H9 (cell line): ENCODE data around the gene GRID2. TPM values are rescaled to one million over a fixed set of nuclear protein-coding genes. Genes with fewer than 3 reads are reported as not detected.

ENCODE experiments used
- DNase-seq: peaks from one replicate; pipeline ENCODE4 v3.0.0-alpha.2; 2017
- H2AFZ ChIP-seq: one replicate; pipeline ENCODE4 v1.6.1; 2013; ENCODE audit warnings: mild to moderate bottlenecking, low read length, control low read depth, moderate library complexity
- H2AK5ac ChIP-seq: 2 replicates; pipeline ENCODE4 v1.6.1; 2013; ENCODE audit warnings: low read length, control low read depth, mixed read lengths; ENCODE audit not compliant: insufficient read length
- H2BK120ac ChIP-seq: one replicate; pipeline ENCODE4 v1.6.1; 2013; ENCODE audit warnings: low read depth, mild to moderate bottlenecking, low read length, control low read depth, inconsistent platforms; ENCODE audit not compliant: poor library complexity, severe bottlenecking
- H2BK12ac ChIP-seq: 2 replicates; pipeline ENCODE4 v1.6.1; 2013; ENCODE audit warnings: low read length, control low read depth, mixed read lengths, low read depth; ENCODE audit not compliant: insufficient read length
- H2BK15ac ChIP-seq: 2 replicates; pipeline ENCODE4 v1.6.1; 2013; ENCODE audit warnings: low read depth, low read length, control low read depth
- H2BK20ac ChIP-seq: one replicate; pipeline ENCODE4 v1.6.1; 2013; ENCODE audit warnings: low read depth, mild to moderate bottlenecking, low read length, control low read depth, inconsistent platforms; ENCODE audit not compliant: poor library complexity, severe bottlenecking
- H2BK5ac ChIP-seq: 2 replicates; pipeline ENCODE4 v1.6.1; 2013; ENCODE audit warnings: low read length, control low read depth, mixed read lengths; ENCODE audit not compliant: insufficient read length
- H3K14ac ChIP-seq: 2 replicates; pipeline ENCODE4 v1.6.1; 2013; ENCODE audit warnings: low read length, control low read depth; ENCODE audit not compliant: insufficient read depth
- H3K18ac ChIP-seq: 2 replicates; pipeline ENCODE4 v1.6.1; 2013; ENCODE audit warnings: low read depth, mild to moderate bottlenecking, mixed read lengths, low read length, control low read depth; ENCODE audit not compliant: insufficient read length
- H3K23ac ChIP-seq: 2 replicates; pipeline ENCODE4 v1.6.1; 2013; ENCODE audit warnings: low read length, control low read depth, mixed read lengths, low read depth; ENCODE audit not compliant: insufficient read length
- H3K23me2 ChIP-seq: 2 replicates; pipeline ENCODE4 v1.6.1; 2013; ENCODE audit warnings: low read depth, mild to moderate bottlenecking, mixed read lengths, low read length, control low read depth; ENCODE audit not compliant: insufficient read length, poor library complexity, severe bottlenecking
- H3K27ac ChIP-seq: 2 replicates; pipeline ENCODE4 v1.5.1; 2013; ENCODE audit warnings: low read length, control low read depth, mixed read lengths, low read depth; ENCODE audit not compliant: insufficient read length
- H3K27me3 ChIP-seq: 2 replicates; pipeline ENCODE4 v1.6.1; 2013; ENCODE audit warnings: low read length, control low read depth, inconsistent platforms; ENCODE audit not compliant: insufficient read depth
- H3K4ac ChIP-seq: 2 replicates; pipeline ENCODE4 v1.6.1; 2013; ENCODE audit warnings: low read depth, mild to moderate bottlenecking, control low read depth, inconsistent platforms, low read length, moderate library complexity
- H3K4me1 ChIP-seq: 2 replicates; pipeline ENCODE4 v1.6.1; 2013; ENCODE audit warnings: low read length, control low read depth, inconsistent platforms; ENCODE audit not compliant: insufficient read depth
- H3K4me2 ChIP-seq: 2 replicates; pipeline ENCODE4 v1.6.1; 2013; ENCODE audit warnings: low read length, control low read depth, mixed read lengths; ENCODE audit not compliant: insufficient read length, insufficient read depth
- H3K56ac ChIP-seq: 2 replicates; pipeline ENCODE4 v1.6.1; 2013; ENCODE audit warnings: low read depth, mild to moderate bottlenecking, mixed read lengths, low read length, control low read depth; ENCODE audit not compliant: insufficient read length
- H3K79me1 ChIP-seq: 2 replicates; pipeline ENCODE4 v1.6.1; 2013; ENCODE audit warnings: low read depth, mild to moderate bottlenecking, moderate library complexity, low read length, control low read depth, inconsistent platforms; ENCODE audit not compliant: insufficient read depth, poor library complexity, severe bottlenecking
- H3K79me2 ChIP-seq: 2 replicates; pipeline ENCODE4 v1.6.1; 2013; ENCODE audit warnings: low read length, control low read depth, inconsistent platforms; ENCODE audit not compliant: insufficient read depth
- H3K9ac ChIP-seq: 2 replicates; pipeline ENCODE4 v1.6.1; 2013; ENCODE audit warnings: low read length, control low read depth, mixed read lengths; ENCODE audit not compliant: insufficient read length; ENCODE audit errors: extremely low read depth
- H3K9me3 ChIP-seq: one replicate; pipeline ENCODE4 v1.6.1; 2013; ENCODE audit warnings: low read depth, low read length, inconsistent platforms; ENCODE audit not compliant: control insufficient read depth
- H3T11ph ChIP-seq: one replicate; pipeline ENCODE4 v1.6.1; 2013; ENCODE audit warnings: mild to moderate bottlenecking, low read length, control low read depth, inconsistent platforms
- H4K20me1 ChIP-seq: one replicate; pipeline ENCODE4 v1.6.1; 2013; ENCODE audit not compliant: control insufficient read depth, insufficient read length, insufficient read depth
- H4K5ac ChIP-seq: 2 replicates; pipeline ENCODE4 v1.6.1; 2013; ENCODE audit warnings: low read depth, mild to moderate bottlenecking, mixed read lengths, low read length, control low read depth; ENCODE audit not compliant: insufficient read length
- H4K8ac ChIP-seq: replicated peaks from 2 replicates; pipeline ENCODE4 v1.6.1; 2013; ENCODE audit warnings: low read length, control low read depth, mixed read lengths, low read depth; ENCODE audit not compliant: insufficient read length
- H4K91ac ChIP-seq: 2 replicates; pipeline ENCODE4 v1.6.1; 2013; ENCODE audit warnings: low read depth, mild to moderate bottlenecking, moderate library complexity, mixed read lengths, low read length, control low read depth; ENCODE audit not compliant: insufficient read length
- H3K27ac Mint-ChIP-seq, 3 experiments: 2 replicates in 2 of 3; 3 replicates in 1 of 3; pipeline ENCODE4 v1.8.0; 2020 to 2021; ENCODE audit warnings: mixed read lengths in 3 of 3, mild to moderate bottlenecking in 1 of 3, moderate library complexity in 1 of 3
- H3K27me3 Mint-ChIP-seq: 2 replicates; pipeline ENCODE4 v1.8.0; 2021; ENCODE audit warnings: low read depth, mild to moderate bottlenecking, moderate library complexity, mixed read lengths
- H3K36me3 Mint-ChIP-seq, 3 experiments: 2 replicates in 2 of 3; 3 replicates in 1 of 3; pipeline ENCODE4 v1.8.0; 2020 to 2021; ENCODE audit warnings: low read depth in 3 of 3, mixed read lengths in 3 of 3; ENCODE audit not compliant: insufficient read depth in 1 of 3
- H3K4me1 Mint-ChIP-seq, 2 experiments: 2 replicates each; pipeline ENCODE4 v1.8.0; 2020; ENCODE audit warnings: mixed read lengths in 2 of 2
- H3K4me3 Mint-ChIP-seq, 2 experiments: 2 replicates in 1 of 2; 3 replicates in 1 of 2; pipeline ENCODE4 v1.8.0; 2020 to 2021; ENCODE audit warnings: mild to moderate bottlenecking in 2 of 2, mixed read lengths in 2 of 2, moderate library complexity in 1 of 2
- H3K9me3 Mint-ChIP-seq, 2 experiments: 2 replicates in 1 of 2; 3 replicates in 1 of 2; pipeline ENCODE4 v1.8.0; 2020; ENCODE audit warnings: mild to moderate bottlenecking in 2 of 2, mixed read lengths in 2 of 2, moderate library complexity in 1 of 2
- CTCF ChIP-seq: fragments of 200-600 bp; sonication (generic); conservative IDR thresholded peaks from 3 replicates; pipeline ENCODE4 v1.8.0; 2021; ENCODE audit warnings: antibody characterized with exemption, mild to moderate bottlenecking
- WGBS: extraction: QIAGEN DNeasy Blood & Tissue Kit; methylation state at CpG from one replicate; pipeline ENCODE4 v1.1.7; 2013; ENCODE audit warnings: missing lambda C conversion rate, low lambda C conversion rate, mixed read lengths; ENCODE audit not compliant: insufficient read length; ENCODE audit errors: extremely low coverage; 5-methylcytosine and 5-hydroxymethylcytosine counted together
- total RNA-seq: library from RNA; stranded (reverse); gene quantifications from 2 replicates; pipeline ENCODE4 v1.2.1, GENCODE V29; 2021

GRID2 gene
- total RNA-seq, 1 experiment from 2014 or later, result 21.8 TPM

- no peak overlapping the region for H4K8ac ChIP-seq
- H4K91ac ChIP-seq, result no peak overlapping the region
- H2AK5ac ChIP-seq, result no peak overlapping the region
- no peaks in the 10 kb centered on the region for H3K27me3 ChIP-seq
- no peak overlapping the region for H3K56ac ChIP-seq
- Mint-ChIP-seq H3K4me3 (no peak overlapping the region), H3K27me3 (no peaks in the 10 kb centered on the region), H3K36me3 (no peaks in the 10 kb centered on the region), H3K4me1 (no peaks in the 10 kb centered on the region), H3K27ac (no peak overlapping the region), H3K9me3 (no peaks in the 10 kb centered on the region)
- no peak overlapping the region for H3K4ac ChIP-seq
- no peaks in the 10 kb centered on the region for H3K23me2 ChIP-seq
- no CpG with 5 or more reads among the region's 2 CpGs for WGBS
- no peak overlapping the region for H3K14ac ChIP-seq
- no peak overlapping the region for H3K4me2 ChIP-seq
- no peak overlapping the region for H2BK5ac ChIP-seq
- no peaks in the 10 kb centered on the region for H4K20me1 ChIP-seq
- peaks cover 5% of the 10 kb centered on the region for H3K4me1 ChIP-seq
- no peak overlapping the region for H3K9ac ChIP-seq
- H2AFZ ChIP-seq, result no peak overlapping the region
- no peak for TF ChIP-seq CTCF
- no peak overlapping the region for H4K5ac ChIP-seq
- H3K9me3 ChIP-seq, result no peaks in the 10 kb centered on the region
- H2BK12ac ChIP-seq, result no peak overlapping the region
- H3T11ph ChIP-seq, result no peak overlapping the region
- H3K79me1 ChIP-seq, result no peaks in the 10 kb centered on the region
- H3K23ac ChIP-seq, result no peak overlapping the region
- no peak overlapping the region for H2BK120ac ChIP-seq
- no peak overlapping the region for H3K18ac ChIP-seq
- no peaks in the 10 kb centered on the region for H3K79me2 ChIP-seq
- no peak overlapping the region for H2BK15ac ChIP-seq
- H3K27ac ChIP-seq, result no peak overlapping the region
- no peak for DNase-seq
- no peak overlapping the region for H2BK20ac ChIP-seq
Observed at GRCh38 chr4:93786149-93786548, 1482.4 kb downstream of the GRID2 start.
